Fibroblast of skin of back (primary cell): ENCODE data around the gene KRTAP20-1. TPM values are rescaled to one million over a fixed set of nuclear protein-coding genes. Genes with fewer than 3 reads are reported as not detected.
A peak's percentile ranks its signal among the peaks of the same experiment; 100 is the strongest.

Experiments used
- DNase-seq: peaks from one replicate; pipeline ENCODE4 v3.0.0-alpha.2; 2013
- polyA plus RNA-seq, 2 experiments: library from polyadenylated mRNA; unstranded; fragments of 120-200 nt; gene quantifications; one replicate each; pipeline ENCODE4 v1.2.1, GENCODE V29; 2013; ENCODE audit not compliant: insufficient read length in 2 of 2

The KRTAP20-1 gene, protein sequence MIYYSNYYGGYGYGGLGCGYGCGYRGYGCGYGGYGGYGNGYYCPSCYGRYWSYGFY
- not detected for polyA plus RNA-seq (2013, experiment 1 of 2; ENCODE audit: insufficient read length)
- not detected for polyA plus RNA-seq (2013, experiment 2 of 2; ENCODE audit: insufficient read length)

DNA sequence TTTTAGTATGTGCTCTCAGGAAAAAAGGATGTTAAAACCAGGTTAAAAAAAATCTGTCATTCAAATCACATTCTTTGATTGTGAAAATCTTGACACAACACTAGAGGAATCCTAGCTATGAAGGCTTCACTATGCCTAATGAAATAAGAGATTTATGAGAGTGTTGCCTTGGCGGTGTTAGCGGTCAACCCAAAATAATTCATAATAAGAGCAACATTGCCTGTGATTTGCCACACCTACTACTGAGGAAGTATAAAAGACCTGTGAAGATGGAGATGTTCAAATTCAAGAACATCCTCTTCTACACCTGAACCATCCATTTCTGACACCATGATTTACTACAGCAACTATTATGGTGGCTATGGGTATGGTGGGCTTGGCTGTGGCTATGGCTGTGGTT, at the start of gene KRTAP20-1:
KRTAP20-1 (plus strand) TSS at position 301 of the 400 bp plus-strand sequence; CDS start at position 331, 30 bp downstream.
- DNase-seq, result no peak

DNA sequence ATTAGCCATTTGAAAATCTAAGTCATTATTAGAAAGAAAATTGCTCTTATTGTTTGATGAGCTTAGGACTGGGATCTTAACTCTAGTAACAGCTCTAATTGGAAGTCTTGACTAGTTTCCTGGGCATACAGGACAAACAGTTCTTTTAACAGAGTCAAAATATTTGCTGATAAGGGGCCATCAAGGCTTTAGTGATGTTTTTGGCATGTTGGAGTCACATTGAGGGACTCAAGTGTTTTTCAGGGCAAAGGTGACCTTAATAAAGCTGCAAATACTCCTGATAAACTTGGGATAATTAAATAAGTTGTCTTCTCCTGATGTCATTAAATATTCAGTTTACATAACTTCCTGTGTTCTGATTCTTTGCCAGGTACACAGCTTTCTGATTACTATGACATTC, 48.6 kb upstream of the KRTAP20-1 start:
- DNase-seq, result no peak

- DNase-seq, result peak; percentile 5
These were observed 38.5 kb upstream of the KRTAP20-1 start for GRCh38 chr21:30577766-30578165.

DNA sequence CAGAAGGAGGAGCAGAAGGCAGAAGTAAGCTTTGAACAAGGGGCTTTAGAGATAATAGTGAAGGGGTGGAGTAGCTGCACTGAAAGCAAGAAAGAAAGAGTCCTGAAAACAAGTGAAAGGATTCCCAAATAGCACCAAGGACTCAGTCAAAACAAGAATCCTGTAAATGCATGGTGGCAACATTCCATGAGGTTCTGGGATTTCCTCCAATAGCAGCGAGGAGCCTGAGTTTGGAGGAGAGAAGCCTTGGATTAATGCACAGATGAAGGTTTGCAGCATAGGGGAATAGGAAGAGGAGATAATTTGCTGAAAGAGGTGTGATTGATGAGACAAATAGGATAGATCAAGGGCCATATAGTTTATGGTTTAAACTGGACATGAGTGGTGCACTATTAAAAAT, 36.9 kb upstream of the KRTAP20-1 start:
- no peak for DNase-seq

GRCh38 chr21:30580132-30580531, 36.1 kb upstream of the KRTAP20-1 start:
- DNase-seq, result no peak

DNA sequence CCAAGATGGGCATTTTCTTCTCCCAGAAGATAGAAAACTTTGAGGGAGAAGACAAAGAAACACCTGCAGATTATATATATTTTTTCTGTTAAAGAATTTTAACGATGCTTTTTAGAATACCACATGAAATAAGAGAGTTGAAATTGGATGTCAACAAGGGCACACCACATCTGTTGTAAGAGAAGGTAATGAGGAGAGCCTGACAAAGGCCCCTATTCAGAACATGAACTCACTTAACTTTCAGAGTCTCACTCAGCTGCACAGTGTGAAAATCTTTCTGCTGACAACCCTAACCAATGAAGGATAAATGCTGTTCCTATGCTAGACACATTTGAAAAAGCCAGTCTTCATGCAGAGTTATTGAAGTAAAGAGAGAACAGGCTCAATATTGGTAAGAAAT, 33.4 kb upstream of the KRTAP20-1 start:
- no peak for DNase-seq

- no peak for DNase-seq
These were observed 25.9 kb upstream of the KRTAP20-1 start, which contains the start of gene KRTAP22-2 for GRCh38 chr21:30590297-30590696. Gene KRTAP22-2 (minus strand): TSS chr21:30590397.

DNA sequence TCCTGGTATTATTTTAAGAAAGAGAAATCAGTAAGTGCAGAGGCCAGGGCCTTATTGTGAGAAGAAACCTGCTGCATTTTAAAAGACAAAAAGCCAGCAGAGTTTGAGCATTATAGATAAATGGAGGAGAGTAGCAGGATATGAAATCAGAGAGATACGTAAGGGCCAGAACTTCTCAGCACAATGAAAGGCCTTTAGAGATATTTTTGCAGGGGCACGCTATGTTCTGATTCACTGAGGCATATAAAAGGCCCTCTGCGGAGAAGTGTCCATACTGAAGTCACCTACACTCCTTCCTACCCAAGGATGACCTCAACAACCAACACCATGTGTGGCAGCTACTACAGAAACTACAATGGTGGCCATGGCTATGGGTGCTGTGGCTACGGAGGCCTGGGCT, 24.1 kb upstream of the KRTAP20-1 start, which contains the start of gene KRTAP6-3:
KRTAP6-3 (plus strand) TSS at position 301 of the 400 bp plus-strand sequence; CDS start at position 307, 6 bp downstream.
- no peak for DNase-seq

GRCh38 chr21:30598802-30599201, 17.4 kb upstream of the KRTAP20-1 start, which contains the start of gene KRTAP6-2:
Gene KRTAP6-2 (minus strand): TSS chr21:30598902. CDS start chr21:30598874, 28 bp downstream.
- DNase-seq, result no peak

DNA sequence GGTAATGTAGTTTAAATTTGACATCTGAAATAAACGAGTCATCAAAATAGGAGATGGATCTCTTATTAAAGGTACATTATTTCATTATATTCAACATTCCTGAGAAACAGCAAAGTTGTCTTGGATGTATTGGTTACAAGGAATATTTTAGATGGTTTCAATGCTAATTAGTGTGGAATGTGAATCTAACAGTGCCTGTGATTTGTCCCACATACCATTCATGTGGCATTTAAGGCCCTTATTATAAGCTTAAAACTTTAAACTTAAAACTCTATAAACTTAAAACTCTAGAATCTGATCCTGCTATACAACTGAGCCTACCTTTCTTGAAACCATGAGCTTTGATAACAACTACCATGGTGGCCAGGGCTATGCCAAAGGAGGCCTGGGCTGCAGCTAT, 15.4 kb upstream of the KRTAP20-1 start, which contains the start of gene KRTAP22-1:
KRTAP22-1 (plus strand) TSS at position 301 of the 400 bp plus-strand sequence.
- no peak for DNase-seq

- no peak for DNase-seq
These were observed 10.3 kb upstream of the KRTAP20-1 start for GRCh38 chr21:30605968-30606367.

DNA sequence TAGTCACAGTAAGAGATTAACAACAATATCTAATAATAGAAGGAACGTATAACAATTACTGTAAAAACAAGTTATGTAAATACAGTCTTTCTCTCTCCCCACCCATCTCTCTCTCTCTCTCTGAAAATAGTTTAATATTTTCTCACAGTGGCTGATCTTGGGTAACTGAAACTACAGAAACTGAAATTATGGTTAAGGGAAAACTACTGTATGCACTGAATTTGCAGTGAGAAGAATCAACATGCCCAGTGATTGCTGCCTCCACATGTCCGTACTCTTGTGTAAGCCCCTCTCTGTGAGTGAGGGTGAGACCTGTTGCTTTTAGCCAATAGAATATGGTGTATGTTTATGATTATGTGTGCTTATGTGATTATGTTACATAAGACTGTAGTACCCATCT, 4.1 kb upstream of the KRTAP20-1 start:
- DNase-seq, result no peak

DNA sequence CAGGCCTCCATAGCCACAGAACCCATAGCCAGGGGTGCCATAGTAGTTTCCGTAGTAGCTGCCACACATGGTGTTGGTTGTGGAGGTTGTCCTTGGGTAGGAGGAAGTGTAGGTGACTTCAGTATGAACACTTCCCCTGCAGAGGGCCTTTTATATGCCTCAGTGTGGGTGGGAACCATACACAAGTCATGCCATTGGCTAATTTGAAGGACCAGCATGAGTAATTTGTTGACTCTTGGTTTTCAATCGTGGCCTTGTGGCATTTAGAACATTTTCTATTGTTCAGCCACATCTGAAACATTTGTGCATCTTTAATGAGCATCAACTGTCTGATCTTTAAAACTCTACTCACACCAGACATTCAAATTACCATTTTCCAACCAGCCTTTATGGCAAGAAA, 2.4 kb upstream of the KRTAP20-1 start, which contains the start of gene KRTAP6-1:
KRTAP6-1 (minus strand) TSS at position 95 of the 400 bp plus-strand sequence; CDS start at position 69, 26 bp downstream.
- no peak for DNase-seq

DNA sequence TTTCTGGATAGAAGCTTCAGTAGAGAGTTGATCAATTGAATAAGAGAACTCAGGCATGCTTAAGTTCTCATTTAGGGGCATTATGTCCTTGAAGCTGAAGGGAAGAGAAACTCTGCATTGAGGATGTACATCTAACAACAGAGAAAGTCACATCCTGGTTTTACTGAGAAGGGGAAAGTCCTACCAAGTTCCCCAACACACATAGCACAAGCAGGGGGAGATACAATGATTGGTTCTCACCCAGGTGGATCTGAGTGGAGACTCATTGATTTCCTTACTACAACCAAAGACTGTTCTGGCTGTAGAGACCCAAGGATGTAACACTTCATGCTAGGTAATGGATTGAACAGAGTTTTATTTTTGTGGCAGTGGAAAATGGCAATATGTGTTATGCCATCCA, 1.0 kb upstream of the KRTAP20-1 start:
- DNase-seq, result no peak

GRCh38 chr21:30620080-30620479, 3.9 kb downstream of the KRTAP20-1 start:
- no peak for DNase-seq

DNA sequence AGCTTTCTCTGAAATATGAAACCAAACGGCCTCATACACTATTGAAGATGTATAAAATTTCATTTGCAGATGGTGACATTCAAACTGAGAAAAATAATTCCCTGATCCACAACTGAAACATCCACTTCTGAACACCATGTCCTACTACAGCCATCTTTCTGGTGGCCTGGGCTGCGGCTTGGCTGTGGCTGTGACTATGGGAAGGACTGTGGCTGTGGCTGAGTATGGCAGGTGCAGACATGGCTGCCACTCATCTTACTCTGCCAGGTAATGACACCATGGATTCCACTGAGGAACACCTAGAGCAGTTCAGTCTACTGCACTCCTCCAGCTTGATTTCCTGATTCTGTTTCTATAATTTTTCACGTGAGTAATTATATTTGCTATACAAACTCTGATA, 4.3 kb downstream of the KRTAP20-1 start, which contains the start of gene KRTAP20-4:
KRTAP20-4 (plus strand) TSS at position 106 of the 400 bp plus-strand sequence.
- DNase-seq, result no peak

DNA sequence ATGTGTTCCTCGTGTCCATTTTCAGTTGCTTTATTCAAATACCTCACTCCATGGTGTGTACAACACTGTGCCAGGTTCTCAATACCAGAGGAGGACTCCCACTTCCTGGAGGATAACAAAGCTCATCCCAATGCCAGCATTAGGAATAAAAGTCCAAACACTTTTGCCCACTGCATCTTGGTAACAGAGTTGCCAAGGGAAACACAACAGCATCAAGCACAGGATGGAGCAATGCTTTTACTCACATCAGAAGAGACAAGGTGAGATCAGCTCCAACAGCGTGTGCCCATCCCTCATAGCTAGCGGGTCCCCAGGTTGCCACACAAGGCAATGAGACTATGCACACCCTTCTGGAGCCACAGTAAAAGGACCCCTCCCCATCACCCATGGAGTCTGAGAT, 7.1 kb downstream of the KRTAP20-1 start:
- no peak for DNase-seq

- DNase-seq, result no peak
These were observed 9.4 kb downstream of the KRTAP20-1 start for GRCh38 chr21:30625449-30626165.

GRCh38 chr21:30628109-30628508, 11.9 kb downstream of the KRTAP20-1 start:
- no peak for DNase-seq

DNA sequence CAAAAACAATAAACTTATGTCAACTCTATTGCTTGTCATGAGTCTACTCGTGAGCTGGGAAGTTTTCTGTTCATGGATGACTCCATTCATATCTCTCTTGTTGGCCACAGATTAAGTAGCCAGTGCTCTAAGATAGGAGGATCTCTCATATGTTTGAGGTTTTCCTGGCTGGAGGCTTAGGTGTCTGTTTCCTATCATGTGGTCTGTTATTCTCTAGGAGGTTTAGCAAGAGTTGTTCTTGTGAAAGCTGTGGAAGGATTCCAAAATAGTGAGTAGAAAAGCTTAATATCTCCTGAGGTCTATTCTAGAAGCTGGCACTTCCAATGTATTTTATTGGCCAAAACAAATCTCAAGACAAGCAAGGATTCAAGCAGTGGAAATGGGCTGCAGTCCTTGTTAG, 13.0 kb downstream of the KRTAP20-1 start:
- DNase-seq, result no peak

- DNase-seq, result no peak
These were observed 18.7 kb downstream of the KRTAP20-1 start, which contains the start of gene KRTAP20-2 for GRCh38 chr21:30634906-30635305. Gene KRTAP20-2 (plus strand): TSS chr21:30635206. CDS start chr21:30635264, 58 bp downstream.

DNA sequence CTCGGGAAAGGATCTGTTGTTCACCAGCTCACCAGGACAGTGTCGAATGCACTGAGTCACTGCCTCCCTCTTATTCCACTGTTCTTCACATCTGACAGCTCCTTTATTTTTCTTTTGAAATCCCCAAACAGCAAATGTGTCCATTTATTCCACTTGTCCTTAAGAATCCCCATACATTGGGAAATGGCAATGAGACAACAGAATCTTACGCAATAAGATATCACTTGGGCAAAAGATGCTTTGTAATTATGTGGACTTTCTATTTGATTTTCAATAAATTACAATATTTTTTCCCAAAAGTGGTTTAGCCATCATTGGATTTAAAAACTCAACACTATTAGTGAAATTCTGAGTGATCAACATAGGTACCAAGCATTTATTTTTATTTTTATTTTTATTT, 22.5 kb downstream of the KRTAP20-1 start:
- DNase-seq, result no peak

GRCh38 chr21:30642564-30642963, 26.3 kb downstream of the KRTAP20-1 start, which contains the start of gene KRTAP20-3:
Gene KRTAP20-3 (plus strand): TSS chr21:30642864.
- DNase-seq, result no peak
